A673 (cell line): ENCODE measurements around the gene ATG4B. TPM values are rescaled to one million over a fixed set of nuclear protein-coding genes. Genes with fewer than 3 reads are reported as not detected.
A peak's percentile ranks its signal among the peaks of the same experiment; 100 is the strongest.

Source experiments
- BruUV-seq: library from RNA; stranded (reverse); fragments of 400-500 nt; replicated peaks from 2 replicates; lab custom pipeline; 2021; lab: Mats Ljungman, UMichigan
- CTCF ChIA-PET: fragments of 300-600 bp; sonication (Branson Sonifier 250); formaldehyde crosslinking; loops from one replicate; lab custom pipeline; 2022; ENCODE audit warnings: antibody characterized with exemption; lab: Charles Lee
- POLR2A ChIA-PET: fragments of 300-600 bp; sonication (Branson Sonifier 250); formaldehyde crosslinking; loops from one replicate; lab custom pipeline; 2022; ENCODE audit warnings: antibody characterized with exemption; ENCODE audit not compliant: low non-redundant PET; lab: Charles Lee
- DNase-seq: peaks from one replicate; pipeline ENCODE4 v3.0.0-alpha.2; 2015; ENCODE audit warnings: low spot score
- H3K27ac ChIP-seq: fragments of 200-600 bp; sonication (generic); 2 replicates; pipeline ENCODE4 v1.5.1; 2016; ENCODE audit warnings: mixed run types, low read depth, mild to moderate bottlenecking, mixed read lengths, antibody characterized with exemption, low read length; ENCODE audit not compliant: poor library complexity, severe bottlenecking
- H3K27me3 ChIP-seq: fragments of 200-600 bp; sonication (generic); replicated peaks from 2 replicates; pipeline ENCODE4 v1.6.1; 2017; ENCODE audit warnings: mixed run types, low read depth, mild to moderate bottlenecking, mixed read lengths, antibody characterized with exemption, low read length; ENCODE audit not compliant: insufficient read depth, poor library complexity
- H3K36me3 ChIP-seq: fragments of 200-600 bp; sonication (generic); 2 replicates; pipeline ENCODE4 v1.6.1; 2016; ENCODE audit warnings: mixed run types, mild to moderate bottlenecking, mixed read lengths, antibody characterized with exemption, low read length; ENCODE audit not compliant: insufficient read depth, poor library complexity, severe bottlenecking
- H3K4me1 ChIP-seq: fragments of 200-600 bp; sonication (generic); 2 replicates; pipeline ENCODE4 v1.6.1; 2017; ENCODE audit warnings: mixed run types, mild to moderate bottlenecking, mixed read lengths, antibody characterized with exemption, low read length; ENCODE audit not compliant: insufficient read depth, poor library complexity, severe bottlenecking
- H3K4me3 ChIP-seq: fragments of 200-600 bp; sonication (generic); 2 replicates; pipeline ENCODE4 v1.5.1; 2016; ENCODE audit warnings: low read depth, mixed run types, mild to moderate bottlenecking, mixed read lengths, low read length; ENCODE audit not compliant: poor library complexity, severe bottlenecking
- H3K9me3 ChIP-seq: fragments of 200-600 bp; sonication (generic); 2 replicates; pipeline ENCODE4 v1.6.1; 2016; ENCODE audit warnings: mixed run types, low read depth, mild to moderate bottlenecking, mixed read lengths, antibody characterized with exemption, low read length; ENCODE audit not compliant: poor library complexity, severe bottlenecking
- CTCF ChIP-seq: fragments of 300-800, 200-600 bp; sonication (generic); conservative IDR thresholded peaks from 2 replicates; pipeline ENCODE4 v1.5.1; 2017; ENCODE audit warnings: low read depth, mild to moderate bottlenecking, antibody characterized with exemption, low read length, moderate library complexity, mixed read lengths
- EZH2 ChIP-seq: fragments of 200-600 bp; sonication (generic); IDR thresholded peaks from 2 replicates; pipeline ENCODE4 v1.6.1; 2017; ENCODE audit warnings: borderline replicate concordance, low read depth, mild to moderate bottlenecking, mixed read lengths, antibody characterized with exemption, low read length; ENCODE audit not compliant: poor library complexity, severe bottlenecking
- intact Hi-C: fragments of 100-400 bp; cut with micrococcal nuclease; formaldehyde crosslinking; loops from one replicate; pipeline ENCODE4 v1.10.0; 2022; ENCODE audit not compliant: unreplicated experiment
- total RNA-seq: library from RNA; stranded (reverse); gene quantifications from 2 replicates; pipeline ENCODE4 v1.2.3, GENCODE V29; 2021

Gene ATG4B
- total RNA-seq, 1 experiment from 2014 or later: 102 TPM

DNA sequence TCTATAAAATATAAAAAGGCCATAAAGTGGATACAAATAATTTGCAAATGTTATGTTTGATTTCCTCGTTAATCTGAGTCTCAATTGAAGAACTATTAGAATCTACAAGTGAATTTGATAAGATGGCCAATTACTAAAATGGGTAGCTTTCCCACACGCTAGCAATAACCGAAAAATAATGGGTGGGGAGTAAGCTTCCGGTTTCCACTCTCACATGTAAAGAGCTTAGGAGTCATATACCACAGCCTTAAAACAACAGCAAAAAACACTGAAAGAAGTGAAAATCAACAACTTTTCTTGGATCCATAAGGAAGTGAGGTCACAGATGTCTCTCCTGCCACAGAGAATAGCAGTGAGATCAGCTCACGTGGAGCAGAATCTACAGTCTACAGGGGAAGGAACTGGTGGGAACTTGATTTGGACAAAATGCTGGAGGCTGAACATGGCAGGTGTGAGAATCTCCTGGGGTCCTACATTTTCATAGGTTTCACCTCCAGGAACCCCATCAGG is 19.1 kb upstream of the ATG4B start:
- no peak for TF ChIP-seq CTCF
- no peak for TF ChIP-seq EZH2
- Histone ChIP-seq H3K27me3 (no peaks in the 10 kb centered on the region), H3K9me3 (no peaks in the 10 kb centered on the region), H3K27ac (peak overlapping the region; percentile 39), H3K36me3 (peaks cover 5% of the 10 kb centered on the region), H3K4me1 (peaks cover 27% of the 10 kb centered on the region), H3K4me3 (no peak overlapping the region)
- no TSS peak for BruUV-seq
- CTCF ChIA-PET: no interaction called here
- POLR2A ChIA-PET: interaction anchor here (0.8 kb wide), 1 partner anchor 654 kb away, joined by 3 read pairs; no protein-coding TSS in a partner anchor
- no peak for DNase-seq
- intact Hi-C loops: no loop called here

GRCh38 chr2:241618829-241619228 is 18.7 kb upstream of the ATG4B start:
- ChIA-PET CTCF (no interaction called here), POLR2A (interaction anchor here (0.8 kb wide), 1 partner anchor 655 kb away, joined by 3 read pairs; no protein-coding TSS in a partner anchor)
- no TSS peak for BruUV-seq

DNA sequence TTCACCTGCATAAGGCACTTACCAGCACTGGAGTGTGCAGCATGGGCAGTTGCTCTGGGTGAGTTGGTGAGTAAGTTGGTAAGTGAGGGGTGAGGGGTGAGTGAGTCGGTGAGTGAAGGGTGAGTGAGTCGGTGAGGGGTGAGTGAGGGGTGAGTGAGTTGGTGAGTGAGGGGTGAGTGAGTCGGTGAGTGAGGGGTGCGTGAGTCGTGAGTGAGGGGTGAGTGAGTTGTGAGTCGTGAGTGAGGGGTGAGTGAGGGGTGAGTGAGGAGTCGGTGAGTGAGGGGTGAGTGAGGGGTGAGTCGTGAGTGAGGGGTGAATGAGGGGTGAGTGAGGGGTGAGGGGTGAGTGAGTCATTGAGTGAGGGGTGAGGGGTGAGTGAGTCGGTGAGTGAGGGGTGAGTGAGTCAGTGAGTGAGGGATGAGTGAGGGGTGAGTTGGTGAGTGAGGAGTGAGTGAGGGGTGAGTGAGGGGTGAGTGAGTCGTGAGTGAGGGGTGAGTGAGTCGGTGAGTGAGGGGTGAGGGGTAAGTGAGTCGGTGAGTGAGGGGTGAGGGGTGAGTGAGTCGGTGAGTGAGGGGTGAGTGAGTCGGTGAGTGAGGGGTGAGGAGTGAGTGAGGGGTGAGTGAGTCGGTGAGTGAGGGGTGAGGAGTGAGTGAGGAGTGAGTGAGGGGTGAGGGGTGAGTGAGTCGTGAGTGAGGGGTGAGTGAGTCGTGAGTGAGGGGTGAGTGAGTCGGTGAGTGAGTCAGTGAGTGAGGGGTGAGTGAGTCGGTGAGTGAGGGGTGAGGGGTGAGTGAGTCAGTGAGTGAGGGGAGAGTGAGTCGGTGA is 17.7 kb upstream of the ATG4B start:
- Histone ChIP-seq H3K36me3 (peaks cover 5% of the 10 kb centered on the region), H3K27ac (no peak overlapping the region), H3K27me3 (no peaks in the 10 kb centered on the region), H3K9me3 (no peaks in the 10 kb centered on the region), H3K4me3 (no peak overlapping the region), H3K4me1 (peaks cover 20% of the 10 kb centered on the region)
- no TSS peak for BruUV-seq
- DNase-seq: no peak
- intact Hi-C loops: no loop called here
- TF ChIP-seq CTCF (no peak), EZH2 (no peak)
- ChIA-PET CTCF (no interaction called here), POLR2A (no interaction called here)

More at GRCh38 chr2:241618829-241619228, 18.7 kb upstream of the ATG4B start:
- H3K4me1 ChIP-seq: peaks cover 22% of the 10 kb centered on the region
- peaks cover 5% of the 10 kb centered on the region for H3K36me3 ChIP-seq
- no peaks in the 10 kb centered on the region for H3K9me3 ChIP-seq
- no peak for TF ChIP-seq CTCF
- TF ChIP-seq EZH2: no peak
- no peaks in the 10 kb centered on the region for H3K27me3 ChIP-seq
- no peak for DNase-seq
- H3K27ac ChIP-seq: peak overlapping the region; percentile 39
- no peak overlapping the region for H3K4me3 ChIP-seq
- intact Hi-C loops: no loop called here
